HepG2 (cell line): ENCODE results near the gene FOXA1. TPM values are rescaled to one million over a fixed set of nuclear protein-coding genes. Genes with fewer than 3 reads are reported as not detected.
A peak's percentile ranks its signal among the peaks of the same experiment; 100 is the strongest.

Experiments used
- FOXK2 ChIP-seq: fragments of 450-650 bp; IDR thresholded peaks from 2 replicates; pipeline ENCODE4 v1.6.1; 2016
- HNF1B ChIP-seq: sonication (generic); formaldehyde crosslinking; IDR thresholded peaks from 2 replicates; pipeline ENCODE4 v1.5.1; 2020; ENCODE audit warnings: mild to moderate bottlenecking, moderate library complexity, missing genetic modification reagents
- KMT2A ChIP-seq: sonication (generic); formaldehyde crosslinking; IDR thresholded peaks from 2 replicates; pipeline ENCODE4 v1.4.0; 2020; ENCODE audit warnings: missing genetic modification reagents
- MEF2D ChIP-seq: sonication (generic); formaldehyde crosslinking; IDR thresholded peaks from 2 replicates; pipeline ENCODE4 v1.5.1; 2020; ENCODE audit warnings: mild to moderate bottlenecking, missing genetic modification reagents
- POLR2G ChIP-seq: fragments of 200-400 bp; formaldehyde crosslinking; IDR thresholded peaks from 2 replicates; pipeline ENCODE4 v1.6.1; 2018; ENCODE audit warnings: mild to moderate bottlenecking, low read depth, low read length, moderate library complexity
- RXRA ChIP-seq: sonication (generic); formaldehyde crosslinking; IDR thresholded peaks from 2 replicates; pipeline ENCODE4 v1.5.1; 2020; ENCODE audit warnings: missing genetic modification reagents
- SALL1 ChIP-seq: sonication (generic); formaldehyde crosslinking; IDR thresholded peaks from 2 replicates; pipeline ENCODE4 v1.8.0; 2022; ENCODE audit warnings: mild to moderate bottlenecking, missing genetic modification reagents
- SAP130 ChIP-seq: IDR thresholded peaks from 2 replicates; pipeline ENCODE4 v1.6.1; 2016; ENCODE audit warnings: low read depth
- TOPORS ChIP-seq: sonication (generic); formaldehyde crosslinking; IDR thresholded peaks from 2 replicates; pipeline ENCODE4 v1.8.0; 2023; ENCODE audit warnings: mild to moderate bottlenecking, missing genetic modification reagents
- ZNF619 ChIP-seq: sonication (generic); formaldehyde crosslinking; IDR thresholded peaks from 2 replicates; pipeline ENCODE4 v1.4.0; 2020; ENCODE audit warnings: mild to moderate bottlenecking, missing genetic modification reagents
- ZNF784 ChIP-seq: sonication (generic); formaldehyde crosslinking; IDR thresholded peaks from 2 replicates; pipeline ENCODE4 v1.5.1; 2020; ENCODE audit warnings: missing genetic modification reagents, mild to moderate bottlenecking, borderline replicate concordance
- polyA plus RNA-seq, 8 experiments: library from polyadenylated mRNA; depleted of rRNA in 3 of 8; stranded (reverse) in 7 of 8; unstranded in 1 of 8; fragments of >200 nt; fragmentation: Illumina TruSeq in 4 of 8; extraction: Trizol in 4 of 8; gene quantifications; 2 replicates each; pipeline versions ENCODE4 v1.2.1 to v1.2.3, GENCODE V29; 2011 to 2016; ENCODE audit warnings: low read depth in 4 of 8, missing spikeins in 1 of 8, mixed read lengths in 1 of 8; ENCODE audit not compliant: insufficient read depth in 1 of 8
- total RNA-seq, 5 experiments: library from RNA; depleted of rRNA; stranded (reverse); fragments of >200 nt; fragmentation: Illumina TruSeq; extraction: Trizol; gene quantifications; 2 replicates each; pipeline ENCODE4 v1.2.3, GENCODE V29; 2016; ENCODE audit warnings: low read depth in 1 of 5
- TF ChIP-seq, protein P1 (sequence below): sonication (generic); formaldehyde crosslinking; IDR thresholded peaks from 2 replicates; pipeline ENCODE4 v1.4.0; 2020; ENCODE audit warnings: missing genetic modification reagents
- TF ChIP-seq, protein P2 (sequence below): sonication (generic); formaldehyde crosslinking; IDR thresholded peaks from 2 replicates; pipeline ENCODE4 v1.5.0; 2020; ENCODE audit warnings: mild to moderate bottlenecking, missing genetic modification reagents, moderate library complexity

FOXA1 gene
- total and polyA plus RNA-seq, 2 of the 13 experiments (the other 11 are each of a cell fraction or from before 2014, with no cell fraction given), result 43.4 to 58.6 TPM

DNA sequence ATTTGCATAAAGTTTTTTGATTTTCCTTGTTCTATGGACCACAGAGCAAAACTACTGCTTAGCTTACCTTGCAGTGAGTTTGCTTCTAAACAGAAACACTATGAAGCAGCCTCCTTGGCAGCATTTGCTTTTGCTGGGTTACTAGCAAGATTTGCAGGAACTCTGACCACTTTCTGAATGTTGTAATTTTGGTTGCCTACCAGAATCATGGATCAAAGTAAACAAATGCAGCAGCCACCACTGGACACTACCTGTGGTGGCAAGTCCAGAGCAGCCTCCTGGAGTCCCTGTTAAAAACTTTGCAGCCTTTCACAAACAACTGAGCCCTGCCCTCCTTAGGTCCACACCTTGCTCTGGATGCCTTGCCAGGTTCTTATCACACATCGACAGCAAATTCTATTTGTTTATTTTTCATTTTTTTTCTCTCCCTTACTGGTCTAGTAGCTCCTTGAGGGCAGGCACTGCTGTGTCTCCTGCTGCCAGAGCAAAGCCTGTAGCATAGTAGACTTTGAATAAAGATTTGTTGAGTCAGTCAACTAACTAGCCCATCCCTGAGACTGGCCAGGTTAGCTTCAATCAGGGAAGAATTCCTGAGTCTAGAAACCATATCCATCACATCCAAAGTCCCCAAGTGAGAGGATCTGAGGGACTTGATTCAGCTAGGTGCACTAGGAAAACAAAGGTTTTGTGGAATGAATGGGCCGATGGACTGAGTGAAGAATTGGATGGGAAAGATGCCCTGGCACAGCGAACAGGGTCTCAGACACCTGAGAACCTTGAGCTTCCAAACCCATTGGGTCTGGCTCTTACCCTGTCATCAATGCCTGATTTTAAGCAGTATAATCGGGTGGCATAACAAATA is 6.1 kb upstream of the FOXA1 start (continued):
- TF ChIP-seq, protein P1, sequence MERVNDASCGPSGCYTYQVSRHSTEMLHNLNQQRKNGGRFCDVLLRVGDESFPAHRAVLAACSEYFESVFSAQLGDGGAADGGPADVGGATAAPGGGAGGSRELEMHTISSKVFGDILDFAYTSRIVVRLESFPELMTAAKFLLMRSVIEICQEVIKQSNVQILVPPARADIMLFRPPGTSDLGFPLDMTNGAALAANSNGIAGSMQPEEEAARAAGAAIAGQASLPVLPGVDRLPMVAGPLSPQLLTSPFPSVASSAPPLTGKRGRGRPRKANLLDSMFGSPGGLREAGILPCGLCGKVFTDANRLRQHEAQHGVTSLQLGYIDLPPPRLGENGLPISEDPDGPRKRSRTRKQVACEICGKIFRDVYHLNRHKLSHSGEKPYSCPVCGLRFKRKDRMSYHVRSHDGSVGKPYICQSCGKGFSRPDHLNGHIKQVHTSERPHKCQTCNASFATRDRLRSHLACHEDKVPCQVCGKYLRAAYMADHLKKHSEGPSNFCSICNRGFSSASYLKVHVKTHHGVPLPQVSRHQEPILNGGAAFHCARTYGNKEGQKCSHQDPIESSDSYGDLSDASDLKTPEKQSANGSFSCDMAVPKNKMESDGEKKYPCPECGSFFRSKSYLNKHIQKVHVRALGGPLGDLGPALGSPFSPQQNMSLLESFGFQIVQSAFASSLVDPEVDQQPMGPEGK (CRISPR knock-in tag), result 0 out of 2 replicates have a peak, but pooled peaks have one; percentile 9
- peak; percentile 16; the same call in 1 of the 2 replicates for TF ChIP-seq KMT2A
- 0 out of 2 replicates have a peak, but pooled peaks have one; percentile 16 for TF ChIP-seq SAP130
- no peak for TF ChIP-seq FOXK2
- 0 out of 2 replicates have a peak, but pooled peaks have one; percentile 20 for TF ChIP-seq MEF2D (CRISPR knock-in tag)
- peak; percentile 22; the same call in 1 of the 2 replicates for TF ChIP-seq SALL1 (CRISPR knock-in tag)
- no peak for TF ChIP-seq RXRA
- TF ChIP-seq, protein P2, sequence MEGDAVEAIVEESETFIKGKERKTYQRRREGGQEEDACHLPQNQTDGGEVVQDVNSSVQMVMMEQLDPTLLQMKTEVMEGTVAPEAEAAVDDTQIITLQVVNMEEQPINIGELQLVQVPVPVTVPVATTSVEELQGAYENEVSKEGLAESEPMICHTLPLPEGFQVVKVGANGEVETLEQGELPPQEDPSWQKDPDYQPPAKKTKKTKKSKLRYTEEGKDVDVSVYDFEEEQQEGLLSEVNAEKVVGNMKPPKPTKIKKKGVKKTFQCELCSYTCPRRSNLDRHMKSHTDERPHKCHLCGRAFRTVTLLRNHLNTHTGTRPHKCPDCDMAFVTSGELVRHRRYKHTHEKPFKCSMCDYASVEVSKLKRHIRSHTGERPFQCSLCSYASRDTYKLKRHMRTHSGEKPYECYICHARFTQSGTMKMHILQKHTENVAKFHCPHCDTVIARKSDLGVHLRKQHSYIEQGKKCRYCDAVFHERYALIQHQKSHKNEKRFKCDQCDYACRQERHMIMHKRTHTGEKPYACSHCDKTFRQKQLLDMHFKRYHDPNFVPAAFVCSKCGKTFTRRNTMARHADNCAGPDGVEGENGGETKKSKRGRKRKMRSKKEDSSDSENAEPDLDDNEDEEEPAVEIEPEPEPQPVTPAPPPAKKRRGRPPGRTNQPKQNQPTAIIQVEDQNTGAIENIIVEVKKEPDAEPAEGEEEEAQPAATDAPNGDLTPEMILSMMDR (CRISPR knock-in tag), result no peak
- TF ChIP-seq POLR2G, result no peak
- 0 out of 2 replicates have a peak, but pooled peaks have one; percentile 18 for TF ChIP-seq HNF1B (CRISPR knock-in tag)
- TF ChIP-seq ZNF619 (CRISPR knock-in tag), result 0 out of 2 replicates have a peak, but pooled peaks have one; percentile 23
- TF ChIP-seq TOPORS (CRISPR knock-in tag), result no peak
- TF ChIP-seq ZNF784 (CRISPR knock-in tag), result 0 out of 2 replicates have a peak, but pooled peaks have one; percentile 33
